Measurements from ENCODE around the gene DGKQ.
A peak's percentile ranks its signal among the peaks of the same experiment; 100 is the strongest.
"Not testable (repeated sequence)": the region's sequence is repeated elsewhere in the genome, so short reads cannot be mapped to it uniquely, and the experiment has no call there.

The DGKQ gene

GRCh38 chr4:1010395-1011021 lies 37.1 kb upstream of the DGKQ start:
- DNase-seq, result peak; percentile 71

- DNase-seq, result peak; percentile 71
These were observed 36.4 kb upstream of the DGKQ start for GRCh38 chr4:1009542-1010394.

- peak; percentile 38 for DNase-seq
These were observed 35.6 kb upstream of the DGKQ start for GRCh38 chr4:1008840-1009541.

GRCh38 chr4:1006856-1007255 lies 33.5 kb upstream of the DGKQ start:
- DNase-seq, result no peak

GRCh38 chr4:1004557-1005485 lies 31.5 kb upstream of the DGKQ start:
- DNase-seq, result no peak

GRCh38 chr4:1004071-1004418 lies 30.7 kb upstream of the DGKQ start:
- no peak for DNase-seq

- DNase-seq, result no peak
These were observed 30.1 kb upstream of the DGKQ start for GRCh38 chr4:1003271-1004070.

GRCh38 chr4:1002631-1003251 lies 29.4 kb upstream of the DGKQ start:
- DNase-seq, result no peak

GRCh38 chr4:1002131-1002630 lies 28.8 kb upstream of the DGKQ start:
- no peak for DNase-seq

- no peak for DNase-seq
These were observed 28.3 kb upstream of the DGKQ start for GRCh38 chr4:1001561-1002130.

- no peak for DNase-seq
These were observed 27.4 kb upstream of the DGKQ start for GRCh38 chr4:1000686-1001260.

GRCh38 chr4:999882-1000425 lies 26.6 kb upstream of the DGKQ start:
- DNase-seq, result no peak

- not testable (repeated sequence) for DNase-seq
These were observed 26.0 kb upstream of the DGKQ start for GRCh38 chr4:999240-999863.

- DNase-seq, result no peak
These were observed 24.8 kb upstream of the DGKQ start for GRCh38 chr4:998096-998691.

GRCh38 chr4:997375-998071 lies 24.2 kb upstream of the DGKQ start:
- DNase-seq, result no peak

- no peak for DNase-seq
These were observed 23.6 kb upstream of the DGKQ start for GRCh38 chr4:996997-997374.

- DNase-seq, result no peak
These were observed 22.9 kb upstream of the DGKQ start for GRCh38 chr4:996030-996996.
